Smooth muscle cell (in vitro differentiated cells): ENCODE data around the gene TMCO1. TPM values are rescaled to one million over a fixed set of nuclear protein-coding genes. Genes with fewer than 3 reads are reported as not detected.
"Not testable (repeated sequence)": the region's sequence is repeated elsewhere in the genome, so short reads cannot be mapped to it uniquely, and the experiment has no call there.

Experiments used
- DNase-seq: peaks from one replicate; lab custom pipeline; 2025; ENCODE audit not compliant: unreplicated experiment; lab: John Stamatoyannopoulos, UW
- H2AFZ ChIP-seq: fragments of 200-600 bp; sonication (generic); 2 replicates; pipeline ENCODE4 v1.6.0; 2016; ENCODE audit warnings: antibody characterized with exemption, low read depth, mild to moderate bottlenecking
- H3F3A ChIP-seq: fragments of 200-600 bp; sonication (generic); 2 replicates; pipeline ENCODE4 v1.6.0; 2017; ENCODE audit warnings: antibody characterized with exemption, low read depth
- H3K27ac ChIP-seq: fragments of 200-600 bp; sonication (generic); 2 replicates; pipeline ENCODE4 v1.5.1; 2016; ENCODE audit warnings: low read depth, mild to moderate bottlenecking
- H3K27me3 ChIP-seq: fragments of 200-600 bp; sonication (generic); 2 replicates; pipeline ENCODE4 v1.6.1; 2016; ENCODE audit warnings: low read depth, mild to moderate bottlenecking
- H3K36me3 ChIP-seq: fragments of 200-600 bp; sonication (generic); 2 replicates; pipeline ENCODE4 v1.5.1; 2016; ENCODE audit warnings: low read depth
- H3K4me1 ChIP-seq: fragments of 200-600 bp; sonication (generic); 2 replicates; pipeline ENCODE4 v1.5.1; 2016; ENCODE audit warnings: low read depth
- H3K4me2 ChIP-seq: fragments of 200-600 bp; sonication (generic); 2 replicates; pipeline ENCODE4 v1.6.0; 2016; ENCODE audit warnings: mild to moderate bottlenecking
- H3K4me3 ChIP-seq: fragments of 200-600 bp; sonication (generic); 2 replicates; pipeline ENCODE4 v1.5.1; 2016; ENCODE audit warnings: mild to moderate bottlenecking
- H3K79me2 ChIP-seq: fragments of 200-600 bp; sonication (generic); 2 replicates; pipeline ENCODE4 v1.6.0; 2016; ENCODE audit warnings: low read depth, mild to moderate bottlenecking
- H3K9ac ChIP-seq: fragments of 200-600 bp; sonication (generic); 2 replicates; pipeline ENCODE4 v1.6.0; 2016; ENCODE audit warnings: low read depth
- H3K9me3 ChIP-seq: fragments of 200-600 bp; sonication (generic); replicated peaks from 2 replicates; pipeline ENCODE4 v1.5.1; 2016; ENCODE audit warnings: low read depth
- H4K20me1 ChIP-seq: fragments of 200-600 bp; sonication (generic); 2 replicates; pipeline ENCODE4 v1.6.0; 2016; ENCODE audit warnings: low read depth
- CTCF ChIP-seq: fragments of 200-600 bp; sonication (generic); IDR thresholded peaks from 2 replicates; pipeline ENCODE4 v1.5.1; 2017; ENCODE audit warnings: borderline replicate concordance, mild to moderate bottlenecking, antibody characterized with exemption; ENCODE audit not compliant: insufficient read depth, poor library complexity, severe bottlenecking
- WGBS: methylation state at CpG from one replicate; pipeline ENCODE4 v1.1.7; 2016; ENCODE audit warnings: low lambda C conversion rate; 5-methylcytosine and 5-hydroxymethylcytosine counted together
- polyA plus RNA-seq: library from polyadenylated mRNA; unstranded; fragments of >200 nt; fragmentation: Nextera tagmentation; extraction: Ambion mirVana; gene quantifications from 2 replicates; pipeline ENCODE4 v1.2.1, GENCODE V29; 2016
- total RNA-seq: library from RNA; depleted of rRNA; stranded (reverse); fragments of >200 nt; gene quantifications from 2 replicates; pipeline ENCODE4 v1.2.3, GENCODE V29; 2014

The TMCO1 gene
- total and polyA plus RNA-seq, 2 experiments from 2014 or later: 135 to 146 TPM

- Histone ChIP-seq H3F3A (no peaks in the 10 kb centered on the region), H3K9ac (no peak overlapping the region), H3K27ac (no peak overlapping the region), H3K79me2 (no peaks in the 10 kb centered on the region), H3K4me3 (no peak overlapping the region), H3K4me1 (no peaks in the 10 kb centered on the region), H3K27me3 (no peaks in the 10 kb centered on the region), H3K4me2 (no peak overlapping the region), H3K36me3 (no peaks in the 10 kb centered on the region), H3K9me3 (peaks cover 4% of the 10 kb centered on the region), H2AFZ (no peak overlapping the region), H4K20me1 (no peaks in the 10 kb centered on the region)
- WGBS: 83% methylated on average over 2 of the region's 2 CpGs
- TF ChIP-seq CTCF: no peak
- DNase-seq: no peak
Observed at GRCh38 chr1:165795894-165796293, 27.2 kb upstream of the TMCO1 start.

- Histone ChIP-seq H3K4me1 (no peaks in the 10 kb centered on the region), H2AFZ (no peak overlapping the region), H4K20me1 (no peaks in the 10 kb centered on the region), H3K9ac (no peak overlapping the region), H3K27ac (no peak overlapping the region), H3K27me3 (no peaks in the 10 kb centered on the region), H3K36me3 (no peaks in the 10 kb centered on the region), H3K4me3 (no peak overlapping the region), H3K79me2 (no peaks in the 10 kb centered on the region), H3F3A (no peaks in the 10 kb centered on the region), H3K9me3 (no peaks in the 10 kb centered on the region), H3K4me2 (no peak overlapping the region)
- no peak for DNase-seq
- no peak for TF ChIP-seq CTCF
- 73% methylated on average over 2 of the region's 2 CpGs for WGBS
Observed at GRCh38 chr1:165793951-165794350, 25.3 kb upstream of the TMCO1 start.

- Histone ChIP-seq H3K9ac (no peak overlapping the region), H4K20me1 (no peaks in the 10 kb centered on the region), H3F3A (no peaks in the 10 kb centered on the region), H3K27me3 (no peaks in the 10 kb centered on the region), H3K27ac (no peak overlapping the region), H3K36me3 (no peaks in the 10 kb centered on the region), H3K79me2 (no peaks in the 10 kb centered on the region), H3K4me3 (no peak overlapping the region), H3K4me2 (no peak overlapping the region), H3K4me1 (no peaks in the 10 kb centered on the region), H3K9me3 (no peaks in the 10 kb centered on the region), H2AFZ (no peak overlapping the region)
- no peak for TF ChIP-seq CTCF
- no peak for DNase-seq
- WGBS: 100% methylated on average over 1 of the region's 1 CpG
Observed at GRCh38 chr1:165787741-165788140, 19.1 kb upstream of the TMCO1 start.

GRCh38 chr1:165783519-165783918, 14.9 kb upstream of the TMCO1 start:
- 96% methylated on average over 11 of the region's 11 CpGs for WGBS
- not testable (repeated sequence) for H3K4me3 ChIP-seq, H3K79me2 ChIP-seq, H3K9ac ChIP-seq, H3K27ac ChIP-seq, H3K4me1 ChIP-seq, H4K20me1 ChIP-seq, H3K27me3 ChIP-seq, H3K9me3 ChIP-seq, H3K4me2 ChIP-seq, H3K36me3 ChIP-seq, H3F3A ChIP-seq, DNase-seq, H2AFZ ChIP-seq

- H3K27me3 ChIP-seq: not testable (repeated sequence)
Observed at GRCh38 chr1:165778197-165778596, 9.5 kb upstream of the TMCO1 start.

More at GRCh38 chr1:165778197-165778596, 9.5 kb upstream of the TMCO1 start:
- H3K9me3 ChIP-seq, H3K79me2 ChIP-seq, H3K27ac ChIP-seq, H3K4me3 ChIP-seq, H4K20me1 ChIP-seq, H3K9ac ChIP-seq, H3K4me2 ChIP-seq, H3K36me3 ChIP-seq, DNase-seq, H3K4me1 ChIP-seq, H2AFZ ChIP-seq, H3F3A ChIP-seq: not testable (repeated sequence)
- WGBS: 95% methylated on average over 2 of the region's 3 CpGs
